ENCODE results near the gene COL11A2. TPM values are rescaled to one million over a fixed set of nuclear protein-coding genes. Genes with fewer than 3 reads are reported as not detected.
"Not testable (repeated sequence)": the region's sequence is repeated elsewhere in the genome, so short reads cannot be mapped to it uniquely, and the experiment has no call there.

The COL11A2 gene
- total RNA-seq, 1 donor: 0.63 TPM

GRCh38 chr6:33164665-33165373 lies 27.4 kb downstream of the COL11A2 start:
- H3K4me3 ChIP-seq (ENCODE audit: low read length): no peak overlapping the region
- peaks cover 15% of the 10 kb centered on the region for H3K4me1 ChIP-seq (ENCODE audit: insufficient read depth, low read length)
- no peaks in the 10 kb centered on the region for H3K27me3 ChIP-seq (ENCODE audit: insufficient read depth, low read length)
- H3K9me3 ChIP-seq (ENCODE audit: low read depth, low read length): no peaks in the 10 kb centered on the region

DNA sequence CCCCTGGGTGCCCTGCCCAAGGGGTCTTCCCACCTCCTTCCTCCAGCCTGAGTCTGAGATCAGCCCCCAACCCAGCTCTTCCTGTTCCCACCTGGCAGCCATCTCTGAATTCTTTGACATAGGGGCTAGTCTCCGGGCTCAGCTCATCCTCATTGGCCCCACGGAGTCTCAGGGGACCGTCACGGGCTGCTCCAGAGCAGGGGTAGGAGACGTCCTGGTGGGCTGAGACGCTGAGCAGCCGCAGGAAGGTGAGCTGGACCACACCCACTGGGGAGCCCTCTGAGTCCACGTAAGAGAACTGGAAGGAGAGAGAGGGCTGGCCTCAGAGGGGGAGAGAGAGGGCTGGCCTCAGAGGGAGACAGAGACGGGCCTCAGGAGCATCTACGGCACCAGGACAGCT lies 28.1 kb downstream of the COL11A2 start:
- no peaks in the 10 kb centered on the region for H3K27me3 ChIP-seq (ENCODE audit: insufficient read depth, low read length)
- H3K9me3 ChIP-seq (ENCODE audit: low read depth, low read length): no peaks in the 10 kb centered on the region
- no peak overlapping the region for H3K4me3 ChIP-seq (ENCODE audit: low read length)

DNA sequence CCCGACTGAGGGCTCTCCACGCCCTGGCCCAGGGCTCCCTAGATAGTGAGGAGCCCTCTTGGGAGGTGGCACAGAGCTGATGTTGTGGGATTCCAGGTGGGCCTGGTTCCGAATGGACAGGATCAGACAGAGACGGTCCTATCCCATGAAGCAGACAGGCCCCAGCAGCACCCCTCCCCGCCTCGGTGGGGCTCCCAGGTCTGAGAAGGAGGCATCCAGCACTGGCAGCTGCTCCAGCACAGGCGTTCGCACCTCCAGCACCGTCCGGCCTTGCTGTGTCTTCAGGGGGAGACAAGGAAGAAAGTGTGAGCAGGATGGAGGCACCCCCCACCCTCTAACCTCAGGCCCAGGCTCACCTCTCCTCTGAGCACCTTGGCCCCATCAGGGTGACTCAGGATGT lies 28.7 kb downstream of the COL11A2 start:
- Histone ChIP-seq H3K27me3 (ENCODE audit: insufficient read depth, low read length) (no peaks in the 10 kb centered on the region), H3K9me3 (ENCODE audit: low read depth, low read length) (no peaks in the 10 kb centered on the region), H3K4me3 (ENCODE audit: low read length) (no peak overlapping the region), H3K4me1 (ENCODE audit: insufficient read depth, low read length) (peaks cover 15% of the 10 kb centered on the region)

More for the DNA sequence above, 28.1 kb downstream of the COL11A2 start:
- peaks cover 15% of the 10 kb centered on the region for H3K4me1 ChIP-seq (ENCODE audit: insufficient read depth, low read length)

DNA sequence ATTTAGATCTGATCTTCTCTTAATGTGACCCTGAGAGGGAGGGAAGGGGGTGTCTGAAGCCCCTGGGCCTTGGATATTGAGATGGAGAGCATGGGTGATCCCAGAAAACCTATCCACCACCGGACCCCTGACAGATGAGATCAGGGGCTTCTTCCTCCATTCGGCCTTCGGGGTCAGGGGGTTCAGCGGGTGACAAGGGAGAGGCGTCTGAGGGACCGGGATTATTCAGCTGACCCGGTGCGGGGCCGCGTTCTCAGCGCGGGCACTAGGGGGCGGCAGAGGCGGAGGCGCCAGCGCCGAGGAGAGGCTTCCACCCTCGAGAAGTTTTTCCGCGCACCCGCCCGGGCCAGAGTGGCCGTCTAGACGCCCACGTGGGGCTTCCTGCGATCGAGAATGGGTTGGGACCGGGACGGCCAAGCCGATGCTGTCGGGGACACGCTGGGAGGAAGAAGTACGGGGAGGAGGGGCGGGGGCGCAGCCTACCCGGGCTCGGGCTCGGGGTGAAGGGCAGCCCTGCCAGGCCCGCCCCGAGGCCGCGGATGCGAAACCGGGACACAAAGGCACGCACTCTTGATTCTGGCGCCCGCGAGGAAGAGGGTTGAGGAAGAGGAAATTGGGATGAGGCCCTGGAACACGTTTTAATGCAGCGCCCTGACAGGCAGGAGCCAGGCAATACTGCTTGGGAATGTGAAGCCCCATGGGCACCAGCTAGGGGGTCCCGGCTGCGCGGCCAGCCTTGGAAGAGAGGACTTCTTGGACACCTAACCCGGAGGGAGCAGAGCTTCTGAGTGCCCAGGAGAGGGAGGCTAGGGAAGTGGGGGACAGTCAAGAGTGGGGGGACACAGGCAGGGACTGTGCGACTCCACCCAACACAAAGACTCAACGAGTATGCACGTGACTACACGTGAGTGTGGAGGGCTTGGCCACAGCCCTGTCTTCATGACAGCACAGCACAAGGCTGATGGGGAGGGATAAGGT lies 30.6 kb downstream of the COL11A2 start:
- Histone ChIP-seq H3K27me3 (ENCODE audit: insufficient read depth, low read length) (no peaks in the 10 kb centered on the region), H3K4me1 (ENCODE audit: insufficient read depth, low read length) (peaks cover 15% of the 10 kb centered on the region), H3K9me3 (ENCODE audit: low read depth, low read length) (no peaks in the 10 kb centered on the region), H3K4me3 (ENCODE audit: low read length) (peak overlapping the region; percentile 3)

DNA sequence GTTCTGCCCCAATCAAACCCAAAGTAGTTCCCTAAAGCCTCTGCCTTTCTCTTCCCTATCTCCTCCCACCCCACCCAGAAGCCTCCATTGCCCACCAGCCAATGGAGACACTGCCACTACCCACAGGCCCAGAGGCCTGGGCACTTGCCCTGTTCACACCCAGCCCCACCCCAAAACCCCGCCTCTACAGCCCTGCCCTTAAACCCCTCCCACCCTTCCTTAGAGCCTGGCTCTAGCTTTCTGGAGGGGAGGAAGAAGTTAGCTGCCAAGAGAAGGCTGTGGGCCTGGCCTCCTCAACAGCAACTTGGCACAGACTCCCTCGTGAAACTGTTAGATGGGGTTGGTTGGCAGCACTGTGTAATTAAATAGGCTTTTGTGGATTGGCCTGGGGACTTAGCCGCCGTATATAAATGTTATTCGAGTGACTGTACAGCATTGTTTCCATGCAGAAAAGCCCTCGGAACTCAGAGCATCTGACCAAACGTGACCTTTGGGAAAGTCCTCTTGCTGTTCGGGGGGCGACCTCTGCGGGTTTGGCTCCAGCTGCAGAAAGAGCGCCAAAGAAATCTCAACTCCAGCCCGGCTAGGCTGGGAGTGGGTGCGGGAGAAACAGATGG lies 31.4 kb downstream of the COL11A2 start:
- Histone ChIP-seq H3K4me1 (ENCODE audit: insufficient read depth, low read length) (peaks cover 15% of the 10 kb centered on the region), H3K9me3 (ENCODE audit: low read depth, low read length) (no peaks in the 10 kb centered on the region), H3K4me3 (ENCODE audit: low read length) (no peak overlapping the region), H3K27me3 (ENCODE audit: insufficient read depth, low read length) (no peaks in the 10 kb centered on the region)

- Histone ChIP-seq H3K4me1 (ENCODE audit: insufficient read depth, low read length) (peaks cover 15% of the 10 kb centered on the region), H3K9me3 (ENCODE audit: low read depth, low read length) (no peaks in the 10 kb centered on the region), H3K4me3 (ENCODE audit: low read length) (no peak overlapping the region), H3K27me3 (ENCODE audit: insufficient read depth, low read length) (no peaks in the 10 kb centered on the region)
These were observed 32.2 kb downstream of the COL11A2 start for GRCh38 chr6:33160096-33160495.

- peaks cover 4% of the 10 kb centered on the region for H3K27me3 ChIP-seq (ENCODE audit: insufficient read depth, low read length)
- no peaks in the 10 kb centered on the region for H3K9me3 ChIP-seq (ENCODE audit: low read depth, low read length)
- peaks cover 13% of the 10 kb centered on the region for H3K4me1 ChIP-seq (ENCODE audit: insufficient read depth, low read length)
- no peak overlapping the region for H3K4me3 ChIP-seq (ENCODE audit: low read length)
These were observed 35.3 kb downstream of the COL11A2 start for GRCh38 chr6:33156964-33157363.

- peaks cover 10% of the 10 kb centered on the region for H3K4me1 ChIP-seq (ENCODE audit: insufficient read depth, low read length)
- no peaks in the 10 kb centered on the region for H3K9me3 ChIP-seq (ENCODE audit: low read depth, low read length)
- peaks cover 4% of the 10 kb centered on the region for H3K27me3 ChIP-seq (ENCODE audit: insufficient read depth, low read length)
- no peak overlapping the region for H3K4me3 ChIP-seq (ENCODE audit: low read length)
These were observed 35.7 kb downstream of the COL11A2 start for GRCh38 chr6:33156561-33156960.

- peaks cover 5% of the 10 kb centered on the region for H3K27me3 ChIP-seq (ENCODE audit: insufficient read depth, low read length)
- H3K4me3 ChIP-seq (ENCODE audit: low read length): no peak overlapping the region
- H3K9me3 ChIP-seq (ENCODE audit: low read depth, low read length): no peaks in the 10 kb centered on the region
- H3K4me1 ChIP-seq (ENCODE audit: insufficient read depth, low read length): no peaks in the 10 kb centered on the region
These were observed 37.9 kb downstream of the COL11A2 start for GRCh38 chr6:33154349-33154748.

- no peak overlapping the region for H3K4me3 ChIP-seq (ENCODE audit: low read length)
- H3K4me1 ChIP-seq (ENCODE audit: insufficient read depth, low read length): no peaks in the 10 kb centered on the region
- peaks cover 12% of the 10 kb centered on the region for H3K27me3 ChIP-seq (ENCODE audit: insufficient read depth, low read length)
- H3K9me3 ChIP-seq (ENCODE audit: low read depth, low read length): no peaks in the 10 kb centered on the region
These were observed 41.2 kb downstream of the COL11A2 start for GRCh38 chr6:33151050-33151449.

GRCh38 chr6:33150560-33150959 lies 41.7 kb downstream of the COL11A2 start:
- H3K9me3 ChIP-seq (ENCODE audit: low read depth, low read length): not testable (repeated sequence)

GRCh38 chr6:33147807-33148666 lies 44.2 kb downstream of the COL11A2 start:
- Histone ChIP-seq H3K4me1 (ENCODE audit: insufficient read depth, low read length) (peaks cover 16% of the 10 kb centered on the region), H3K27me3 (ENCODE audit: insufficient read depth, low read length) (peaks cover 9% of the 10 kb centered on the region), H3K9me3 (ENCODE audit: low read depth, low read length) (no peaks in the 10 kb centered on the region), H3K4me3 (ENCODE audit: low read length) (no peak overlapping the region)

More at GRCh38 chr6:33150560-33150959, 41.7 kb downstream of the COL11A2 start:
- not testable (repeated sequence) for H3K4me3 ChIP-seq (ENCODE audit: low read length); H3K4me1 ChIP-seq (ENCODE audit: insufficient read depth, low read length)
- peaks cover 12% of the 10 kb centered on the region for H3K27me3 ChIP-seq (ENCODE audit: insufficient read depth, low read length)

- H3K4me1 ChIP-seq (ENCODE audit: insufficient read depth, low read length): peaks cover 22% of the 10 kb centered on the region
- no peak overlapping the region for H3K4me3 ChIP-seq (ENCODE audit: low read length)
- H3K9me3 ChIP-seq (ENCODE audit: low read depth, low read length): no peaks in the 10 kb centered on the region
- peaks cover 8% of the 10 kb centered on the region for H3K27me3 ChIP-seq (ENCODE audit: insufficient read depth, low read length)
These were observed 47.9 kb downstream of the COL11A2 start for GRCh38 chr6:33144373-33144772.

- Histone ChIP-seq H3K9me3 (ENCODE audit: low read depth, low read length) (no peaks in the 10 kb centered on the region), H3K27me3 (ENCODE audit: insufficient read depth, low read length) (peaks cover under 1% of the 10 kb centered on the region), H3K4me3 (ENCODE audit: low read length) (no peak overlapping the region), H3K4me1 (ENCODE audit: insufficient read depth, low read length) (peaks cover 22% of the 10 kb centered on the region)
These were observed 49.0 kb downstream of the COL11A2 start for GRCh38 chr6:33143113-33143770.
